Activated naive CD4-positive, alpha-beta T cell treated with anti-CD3 and anti-CD28 coated beads, Interleukin-2, amount 50 U/mL, for 72 hours (primary cell): Measurements from ENCODE around the gene ITPR1. TPM values are rescaled to one million over a fixed set of nuclear protein-coding genes. Genes with fewer than 3 reads are reported as not detected.

ENCODE experiments used
- ATAC-seq, 2 donors: fragments of 150-1000 bp; cut with Tn5 transposase; 2 replicates each; pipeline ENCODE4 v1.10.0; 2021; ENCODE audit warnings: mild to moderate bottlenecking in 2 of 2, moderate library complexity in 2 of 2
- DNase-seq, 2 donors: peaks; one replicate each; pipeline ENCODE4 v3.0.0; 2021 to 2022; ENCODE audit warnings: low spot score in 2 of 2
- H3K27ac Mint-ChIP-seq, 2 donors: one replicate each; pipeline ENCODE4 v1.8.0; 2022; ENCODE audit warnings: mild to moderate bottlenecking in 2 of 2, mixed read lengths in 2 of 2
- H3K36me3 Mint-ChIP-seq, 2 donors: one replicate each; pipeline ENCODE4 v1.8.0; 2022; ENCODE audit warnings: mixed read lengths in 2 of 2
- H3K9me3 Mint-ChIP-seq, 2 donors: one replicate each; pipeline ENCODE4 v1.8.0; 2022; ENCODE audit warnings: mixed read lengths in 2 of 2
- total RNA-seq, 2 donors: library from RNA; stranded (reverse); gene quantifications; one replicate each; pipeline ENCODE4 v1.2.3, GENCODE V29; 2022

The ITPR1 gene
- total RNA-seq, 2 donors from 2014 or later = 40.0 to 70.7 TPM

- Mint-ChIP-seq H3K9me3 (no peaks in the 10 kb centered on the region), H3K36me3 (no peaks in the 10 kb centered on the region), H3K27ac (no peak overlapping the region)
- DNase-seq = no peak
- no peak for ATAC-seq
Observed at GRCh38 chr3:4501927-4502326, 8.8 kb downstream of the ITPR1 start.

- DNase-seq (no peak), ATAC-seq (no peak)
- Mint-ChIP-seq H3K27ac (peak overlapping the region in 1 of 2 donors; percentile 87), H3K36me3 (no peaks in the 10 kb centered on the region), H3K9me3 (no peaks in the 10 kb centered on the region)
Observed at GRCh38 chr3:4503050-4503449, 9.9 kb downstream of the ITPR1 start.

GRCh38 chr3:4504340-4505261 lies 11.5 kb downstream of the ITPR1 start:
- Mint-ChIP-seq H3K9me3 (no peaks in the 10 kb centered on the region), H3K36me3 (no peaks in the 10 kb centered on the region), H3K27ac (peak overlapping the region; percentile 87 to 97)
- DNase-seq (peak in 1 of 2 donors; percentile 23), ATAC-seq (peak; percentile 78 to 87)

- Mint-ChIP-seq H3K36me3 (no peaks in the 10 kb centered on the region), H3K27ac (peak overlapping the region in 1 of 2 donors; percentile 56), H3K9me3 (no peaks in the 10 kb centered on the region)
- DNase-seq (no peak), ATAC-seq (no peak)
Observed at GRCh38 chr3:4505688-4506558, 12.8 kb downstream of the ITPR1 start.

GRCh38 chr3:4506559-4507023 lies 13.4 kb downstream of the ITPR1 start:
- DNase-seq = no peak
- ATAC-seq = no peak
- Mint-ChIP-seq H3K27ac (no peak overlapping the region), H3K9me3 (no peaks in the 10 kb centered on the region), H3K36me3 (no peaks in the 10 kb centered on the region)

GRCh38 chr3:4507024-4507596 lies 14.0 kb downstream of the ITPR1 start:
- ATAC-seq (no peak), DNase-seq (no peak)
- H3K27ac Mint-ChIP-seq = no peak overlapping the region
- no peaks in the 10 kb centered on the region for H3K9me3 Mint-ChIP-seq
- H3K36me3 Mint-ChIP-seq = no peaks in the 10 kb centered on the region

- ATAC-seq = no peak
- DNase-seq = no peak
Observed at GRCh38 chr3:4508048-4508981, 15.2 kb downstream of the ITPR1 start.

GRCh38 chr3:4509043-4509442 lies 15.9 kb downstream of the ITPR1 start:
- H3K9me3 Mint-ChIP-seq = no peaks in the 10 kb centered on the region
- no peak for DNase-seq
- no peaks in the 10 kb centered on the region for H3K36me3 Mint-ChIP-seq
- ATAC-seq = no peak
- H3K27ac Mint-ChIP-seq = no peak overlapping the region

More at GRCh38 chr3:4508048-4508981, 15.2 kb downstream of the ITPR1 start:
- Mint-ChIP-seq H3K9me3 (no peaks in the 10 kb centered on the region), H3K36me3 (no peaks in the 10 kb centered on the region), H3K27ac (no peak overlapping the region)

- ATAC-seq (no peak), DNase-seq (no peak)
- Mint-ChIP-seq H3K36me3 (no peaks in the 10 kb centered on the region), H3K9me3 (no peaks in the 10 kb centered on the region), H3K27ac (no peak overlapping the region)
Observed at GRCh38 chr3:4509983-4510755, 17.0 kb downstream of the ITPR1 start.

GRCh38 chr3:4511491-4512262 lies 18.5 kb downstream of the ITPR1 start:
- no peak for DNase-seq
- no peak overlapping the region for H3K27ac Mint-ChIP-seq
- no peak for ATAC-seq
- no peaks in the 10 kb centered on the region for H3K9me3 Mint-ChIP-seq
- H3K36me3 Mint-ChIP-seq = no peaks in the 10 kb centered on the region

- ATAC-seq = no peak
- Mint-ChIP-seq H3K9me3 (no peaks in the 10 kb centered on the region), H3K36me3 (no peaks in the 10 kb centered on the region), H3K27ac (no peak overlapping the region)
- no peak for DNase-seq
Observed at GRCh38 chr3:4512895-4513616, 19.9 kb downstream of the ITPR1 start.

GRCh38 chr3:4514321-4514720 lies 21.2 kb downstream of the ITPR1 start:
- Mint-ChIP-seq H3K9me3 (no peaks in the 10 kb centered on the region), H3K27ac (no peak overlapping the region), H3K36me3 (no peaks in the 10 kb centered on the region)
- DNase-seq = no peak
- ATAC-seq = no peak

GRCh38 chr3:4514916-4515315 lies 21.8 kb downstream of the ITPR1 start:
- ATAC-seq = no peak
- no peaks in the 10 kb centered on the region for H3K36me3 Mint-ChIP-seq

GRCh38 chr3:4515916-4516579 lies 22.9 kb downstream of the ITPR1 start:
- DNase-seq (no peak), ATAC-seq (no peak)
- Mint-ChIP-seq H3K9me3 (no peaks in the 10 kb centered on the region), H3K27ac (no peak overlapping the region), H3K36me3 (no peaks in the 10 kb centered on the region)

More at GRCh38 chr3:4514916-4515315, 21.8 kb downstream of the ITPR1 start:
- no peak for DNase-seq
- no peaks in the 10 kb centered on the region for H3K9me3 Mint-ChIP-seq
- H3K27ac Mint-ChIP-seq = no peak overlapping the region
